NCI-H2227 treated with DMSO at 0.1 percent for 48 hours (cell line): ENCODE data around the gene WDR45.
"Not testable (repeated sequence)": the region's sequence is repeated elsewhere in the genome, so short reads cannot be mapped to it uniquely, and the experiment has no call there.

Experiments
- DNase-seq: peaks from one replicate; lab custom pipeline; 2025; lab: John Stamatoyannopoulos, UW

WDR45 gene

DNA sequence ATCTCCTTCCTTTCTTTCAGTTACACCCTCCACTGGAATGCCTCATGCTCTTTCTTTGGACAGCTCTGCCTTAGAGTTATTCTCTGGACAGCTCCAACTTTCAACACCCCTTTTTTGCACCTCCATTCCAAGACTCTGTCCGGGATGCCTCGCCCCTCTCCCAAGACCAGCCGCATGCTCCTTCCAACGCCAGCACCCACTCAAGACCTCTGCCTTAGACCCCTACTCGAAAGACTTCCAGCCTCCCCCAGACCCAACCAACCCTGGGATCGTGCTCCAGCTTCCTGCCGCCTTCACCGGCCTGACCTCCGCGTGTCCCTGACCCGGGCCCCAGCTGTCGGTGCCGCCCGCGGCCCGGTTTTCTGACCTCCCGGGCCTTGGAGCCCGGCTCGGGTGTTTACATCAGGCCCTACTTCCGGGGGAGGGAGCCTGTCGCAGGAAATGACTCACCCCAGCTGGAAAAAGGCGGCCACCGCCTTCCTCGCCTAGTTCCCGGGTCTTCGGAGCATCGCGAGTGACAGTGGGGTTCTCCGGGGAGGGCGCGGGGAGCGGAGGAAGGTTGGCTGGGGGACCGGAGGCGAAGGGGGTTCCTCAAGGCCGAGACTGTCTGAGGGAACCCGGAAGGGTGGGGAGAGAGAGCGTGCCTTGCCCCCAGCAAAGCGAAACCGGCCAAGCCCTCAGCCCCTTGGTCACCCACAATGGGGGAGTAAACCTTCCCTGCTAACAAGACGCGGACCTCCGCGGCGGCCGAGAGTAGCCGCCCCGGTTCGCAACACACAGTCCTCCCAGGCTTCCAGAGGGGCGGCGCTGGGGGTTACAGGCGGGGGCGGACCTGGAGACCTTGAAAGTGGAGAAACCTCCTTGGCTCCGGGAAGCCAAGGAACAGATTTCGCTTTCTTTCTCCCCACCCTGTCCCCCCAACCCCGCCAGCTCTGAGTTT is at the start of gene WDR45:
Gene WDR45, minus strand, starts transcription at position 399 of the 940 bp plus-strand sequence. CDS start 1,792 bp downstream, outside the sequence.
- DNase-seq, result peak; percentile 71

DNA sequence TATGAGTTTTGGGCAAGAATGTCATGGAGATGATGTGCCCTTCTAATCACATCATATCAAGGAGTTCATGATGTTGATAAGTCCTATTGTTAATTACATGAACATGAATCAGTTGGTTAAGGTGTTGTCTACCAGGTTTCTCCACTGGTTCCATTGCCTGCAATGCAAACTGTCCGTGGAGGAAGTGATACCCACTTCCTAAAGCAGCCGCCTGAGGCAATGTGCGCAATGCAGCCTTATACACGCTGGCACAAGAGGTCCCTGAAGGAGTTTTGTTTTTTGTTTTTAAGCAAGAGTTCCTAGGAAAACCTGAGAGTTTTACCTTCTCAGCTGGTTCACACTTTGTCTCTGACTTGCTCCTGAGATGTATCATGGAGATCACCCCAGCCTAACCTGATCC is 49.7 kb upstream of the WDR45 start:
- DNase-seq, result no peak

DNA sequence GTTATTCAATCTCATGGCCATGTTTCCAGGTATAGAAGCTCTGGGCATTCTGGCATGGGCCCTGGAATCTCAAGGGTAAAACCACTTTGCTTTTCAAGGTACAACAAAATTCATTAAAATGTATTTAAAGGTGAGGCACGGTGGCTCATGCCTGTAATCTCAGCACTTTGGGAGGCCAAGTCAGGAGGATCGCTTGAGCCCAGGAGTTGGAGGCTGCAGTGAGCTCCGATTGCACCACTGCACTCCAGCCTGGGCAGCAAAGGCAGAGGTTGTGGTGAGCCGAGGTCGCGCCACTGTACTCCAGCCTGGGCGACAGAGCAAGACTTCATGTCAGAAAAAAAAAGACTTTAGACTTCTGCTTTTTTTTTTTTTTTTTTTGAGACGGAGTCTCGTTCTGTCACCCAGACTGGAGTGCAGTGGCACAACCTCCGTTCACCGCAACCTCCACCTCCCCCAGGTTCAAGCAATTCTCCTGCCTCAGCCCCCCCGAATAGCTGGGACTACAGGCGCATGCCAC is 48.1 kb upstream of the WDR45 start:
- DNase-seq, result not testable (repeated sequence)

- no peak for DNase-seq
These were observed 42.8 kb upstream of the WDR45 start for GRCh38 chrX:49122499-49122898.

- DNase-seq, result no peak
These were observed 40.4 kb upstream of the WDR45 start for GRCh38 chrX:49120091-49120490.

- DNase-seq, result no peak
These were observed 37.9 kb upstream of the WDR45 start for GRCh38 chrX:49117581-49117980.

- no peak for DNase-seq
These were observed 37.0 kb upstream of the WDR45 start for GRCh38 chrX:49116716-49117115.

DNA sequence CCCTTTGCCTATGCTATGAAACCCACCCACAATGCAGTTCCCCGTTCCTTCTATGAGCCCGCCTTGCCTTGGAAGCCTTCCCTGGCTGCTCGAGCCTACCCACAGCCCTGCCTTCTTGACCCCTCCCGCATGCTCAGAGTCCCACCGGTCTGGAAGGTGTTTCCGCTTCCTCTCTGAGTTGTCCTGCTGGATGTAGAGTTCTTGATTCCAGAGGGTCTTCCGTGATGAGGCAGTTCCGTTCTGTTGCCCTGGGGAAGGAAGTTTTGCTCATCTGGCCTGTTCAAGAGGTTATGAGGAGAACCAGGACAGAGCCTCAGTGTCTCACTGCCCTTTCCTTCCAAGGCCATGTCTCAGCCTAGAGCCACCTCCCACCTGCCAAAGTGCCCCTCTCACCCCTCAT is 36.4 kb upstream of the WDR45 start:
- no peak for DNase-seq

DNA sequence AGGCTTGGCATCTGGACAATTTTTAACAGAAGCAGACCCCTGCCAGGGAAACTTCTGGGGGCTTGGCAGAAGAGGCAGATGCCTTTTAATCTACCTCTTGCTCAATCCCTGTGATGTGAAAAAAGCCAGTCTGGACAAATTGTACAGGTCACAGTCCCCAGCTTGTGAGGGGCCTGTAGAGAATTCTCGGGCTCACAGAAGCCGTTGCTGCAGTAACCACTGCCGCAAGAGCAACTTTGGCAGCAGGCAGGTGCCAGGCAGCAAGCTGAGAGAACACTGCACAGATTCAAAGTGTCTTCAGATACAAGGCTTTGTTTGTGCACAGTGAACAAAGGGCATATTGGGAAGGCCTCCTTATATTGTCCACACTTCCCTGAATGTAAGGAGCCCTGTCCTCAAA is 32.1 kb upstream of the WDR45 start:
- no peak for DNase-seq

DNA sequence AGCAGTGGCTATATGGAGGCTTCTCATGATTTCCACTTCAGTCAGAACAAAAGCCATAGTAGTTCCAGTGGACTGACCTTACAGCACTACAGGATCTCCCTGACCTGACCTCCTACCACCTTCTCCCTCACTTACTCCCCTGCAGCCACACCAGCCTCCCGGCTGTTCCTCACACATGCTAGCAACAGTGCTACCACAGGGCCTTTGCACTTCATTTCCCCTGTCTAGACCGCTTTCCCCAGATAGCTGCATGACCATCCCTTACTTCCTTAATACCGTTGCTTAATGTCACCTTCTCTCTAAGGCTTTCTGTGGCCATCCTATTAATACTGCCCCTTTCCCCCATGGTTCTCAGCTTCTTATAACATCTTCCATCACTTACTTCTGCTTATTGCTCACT is 30.7 kb upstream of the WDR45 start:
- DNase-seq, result no peak

GRCh38 chrX:49108641-49109040 is 29.0 kb upstream of the WDR45 start:
- no peak for DNase-seq

- peak; percentile 39 for DNase-seq
These were observed 27.2 kb upstream of the WDR45 start for GRCh38 chrX:49106930-49107329.

- no peak for DNase-seq
These were observed 26.6 kb upstream of the WDR45 start for GRCh38 chrX:49106296-49106695.

- DNase-seq, result no peak
These were observed 23.9 kb upstream of the WDR45 start for GRCh38 chrX:49103637-49104036.

- DNase-seq, result no peak
These were observed 22.5 kb upstream of the WDR45 start for GRCh38 chrX:49102190-49102589.

GRCh38 chrX:49101629-49101984 is 21.9 kb upstream of the WDR45 start:
- no peak for DNase-seq

- peak; percentile 99 for DNase-seq
These were observed 21.3 kb upstream of the WDR45 start for GRCh38 chrX:49100704-49101628.

GRCh38 chrX:49096419-49096818 is 16.7 kb upstream of the WDR45 start:
- no peak for DNase-seq

DNA sequence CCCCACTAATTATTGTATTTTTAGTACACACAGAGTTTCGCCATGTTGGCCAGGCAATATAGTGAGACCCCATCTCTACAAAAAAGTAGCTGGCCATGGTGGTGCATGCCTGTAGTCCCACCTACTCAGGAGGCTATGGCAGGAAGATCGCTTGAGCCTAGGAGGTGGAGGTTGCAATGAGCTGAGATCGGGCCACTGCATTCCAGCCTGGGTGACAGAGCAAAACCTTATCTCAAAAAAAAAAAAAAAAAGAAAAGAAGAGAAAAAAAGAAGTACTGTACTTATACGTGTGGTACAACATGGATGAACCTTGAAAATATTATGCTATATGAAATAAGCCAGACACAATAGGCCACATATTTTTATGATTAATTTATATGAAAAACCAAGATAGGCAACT is 9.9 kb upstream of the WDR45 start:
- no peak for DNase-seq

- DNase-seq, result no peak
These were observed 2.7 kb upstream of the WDR45 start for GRCh38 chrX:49082271-49082871.

DNA sequence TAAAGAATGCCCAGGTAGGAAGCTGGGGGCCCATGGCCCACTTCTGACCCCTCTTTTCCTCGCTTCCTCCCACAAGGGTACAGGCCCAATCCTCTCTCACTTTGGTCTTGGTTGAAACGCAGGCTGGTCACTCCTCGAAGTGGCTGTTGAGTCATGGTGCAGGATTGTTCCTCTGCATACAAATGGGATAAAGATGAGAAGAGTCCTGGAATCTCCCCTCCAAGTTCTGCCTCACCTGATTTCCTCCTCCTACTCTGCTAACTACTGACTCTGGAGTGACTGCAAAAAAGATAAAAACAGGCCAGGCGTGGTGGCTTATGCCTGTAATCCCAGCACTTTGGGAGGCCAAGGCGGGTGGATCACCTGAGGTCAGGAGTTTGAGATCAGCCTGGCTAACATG is 1.7 kb downstream of the WDR45 start:
- DNase-seq, result no peak

GRCh38 chrX:49075347-49075746 is 4.3 kb downstream of the WDR45 start:
- DNase-seq, result no peak
